ENCODE data around the gene KCNJ5.

DNA sequence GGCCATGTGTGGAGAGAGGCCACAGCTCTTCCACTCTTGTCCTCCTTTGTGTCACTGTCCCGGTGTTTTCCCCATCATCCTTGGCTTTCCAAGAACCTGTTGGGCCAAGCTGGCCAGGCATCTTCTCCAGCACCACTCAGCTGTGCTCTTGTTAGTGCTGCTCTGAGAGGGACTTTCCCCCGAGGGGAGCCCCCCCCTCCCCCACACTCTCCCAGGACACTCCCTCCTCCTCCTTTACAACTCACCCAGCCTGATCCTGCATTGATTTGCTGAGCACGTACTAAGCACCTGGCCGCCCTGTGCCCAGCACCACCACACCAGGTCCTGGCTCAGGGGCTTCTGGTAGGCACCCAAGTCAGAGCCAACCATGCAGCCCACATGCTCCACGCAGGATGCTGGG lies 38.3 kb downstream of the KCNJ5 start:
- TF ChIP-seq, protein P1, sequence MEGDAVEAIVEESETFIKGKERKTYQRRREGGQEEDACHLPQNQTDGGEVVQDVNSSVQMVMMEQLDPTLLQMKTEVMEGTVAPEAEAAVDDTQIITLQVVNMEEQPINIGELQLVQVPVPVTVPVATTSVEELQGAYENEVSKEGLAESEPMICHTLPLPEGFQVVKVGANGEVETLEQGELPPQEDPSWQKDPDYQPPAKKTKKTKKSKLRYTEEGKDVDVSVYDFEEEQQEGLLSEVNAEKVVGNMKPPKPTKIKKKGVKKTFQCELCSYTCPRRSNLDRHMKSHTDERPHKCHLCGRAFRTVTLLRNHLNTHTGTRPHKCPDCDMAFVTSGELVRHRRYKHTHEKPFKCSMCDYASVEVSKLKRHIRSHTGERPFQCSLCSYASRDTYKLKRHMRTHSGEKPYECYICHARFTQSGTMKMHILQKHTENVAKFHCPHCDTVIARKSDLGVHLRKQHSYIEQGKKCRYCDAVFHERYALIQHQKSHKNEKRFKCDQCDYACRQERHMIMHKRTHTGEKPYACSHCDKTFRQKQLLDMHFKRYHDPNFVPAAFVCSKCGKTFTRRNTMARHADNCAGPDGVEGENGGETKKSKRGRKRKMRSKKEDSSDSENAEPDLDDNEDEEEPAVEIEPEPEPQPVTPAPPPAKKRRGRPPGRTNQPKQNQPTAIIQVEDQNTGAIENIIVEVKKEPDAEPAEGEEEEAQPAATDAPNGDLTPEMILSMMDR (IDR thresholded peaks at IDR 0.05; ENCODE audit: insufficient read depth, low read length) = no peak
- TF ChIP-seq GABPA (IDR thresholded peaks at IDR 0.05; ENCODE audit: low read depth) = no peak

Data from HL-60 (cell line).